Fibroblast of villous mesenchyme (primary cell): ENCODE results near the gene TUBGCP6. TPM values are rescaled to one million over a fixed set of nuclear protein-coding genes. Genes with fewer than 3 reads are reported as not detected.

ENCODE experiments used
- DNase-seq: peaks from one replicate; pipeline ENCODE4 v3.0.0-alpha.2; 2010; ENCODE audit warnings: low read depth
- H3K4me3 ChIP-seq: 2 replicates; pipeline ENCODE4 v1.5.1; 2011; ENCODE audit warnings: low read depth, mild to moderate bottlenecking, low read length
- total RNA-seq: library from RNA; depleted of rRNA; stranded (reverse); fragments of >200 nt; gene quantifications from 2 replicates; pipeline ENCODE4 v1.2.3, GENCODE V29; 2012
- TF ChIP-seq, protein P1 (sequence below): IDR thresholded peaks from 2 replicates; pipeline ENCODE4 v1.5.1; 2012; ENCODE audit warnings: low read depth, mild to moderate bottlenecking, low read length; ENCODE audit not compliant: insufficient read depth

Gene TUBGCP6
- total RNA-seq, 1 donor = 32.4 TPM

DNA sequence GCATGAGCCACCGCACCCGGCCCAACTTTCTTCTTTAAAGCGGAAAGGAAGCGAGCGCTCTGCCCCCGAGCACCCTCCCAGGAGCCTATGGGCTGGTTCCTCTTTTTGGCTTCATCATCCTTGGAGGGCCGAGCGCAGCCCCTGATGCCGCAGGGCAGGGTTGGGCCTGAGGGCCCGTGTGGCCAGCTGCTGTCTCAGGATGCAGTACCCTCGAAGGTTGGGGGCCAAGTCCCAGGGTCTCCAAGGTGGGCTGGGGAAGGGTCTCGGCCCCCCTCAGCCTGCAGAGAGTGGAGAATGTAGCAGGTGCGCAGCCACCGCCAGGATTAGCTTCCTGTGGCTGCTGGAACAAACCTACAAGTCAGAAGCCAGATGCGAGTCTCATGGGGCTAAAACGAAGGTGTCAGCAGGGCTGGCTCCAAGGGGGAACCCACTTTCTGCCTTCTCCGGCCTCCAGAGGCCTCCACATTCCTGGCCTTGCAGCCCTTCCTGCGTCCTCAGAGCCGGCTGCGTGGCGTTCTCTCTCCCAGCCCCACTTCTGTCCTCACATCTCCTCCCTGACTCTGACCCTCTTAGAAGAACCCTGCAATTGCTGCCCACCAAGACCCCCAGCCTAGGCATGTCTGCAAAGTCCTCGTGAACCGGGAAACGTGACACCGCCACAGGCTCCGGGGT, 71.4 kb downstream of the TUBGCP6 start:
- no peak for DNase-seq
- H3K4me3 ChIP-seq = no peak overlapping the region
- TF ChIP-seq, protein P1, sequence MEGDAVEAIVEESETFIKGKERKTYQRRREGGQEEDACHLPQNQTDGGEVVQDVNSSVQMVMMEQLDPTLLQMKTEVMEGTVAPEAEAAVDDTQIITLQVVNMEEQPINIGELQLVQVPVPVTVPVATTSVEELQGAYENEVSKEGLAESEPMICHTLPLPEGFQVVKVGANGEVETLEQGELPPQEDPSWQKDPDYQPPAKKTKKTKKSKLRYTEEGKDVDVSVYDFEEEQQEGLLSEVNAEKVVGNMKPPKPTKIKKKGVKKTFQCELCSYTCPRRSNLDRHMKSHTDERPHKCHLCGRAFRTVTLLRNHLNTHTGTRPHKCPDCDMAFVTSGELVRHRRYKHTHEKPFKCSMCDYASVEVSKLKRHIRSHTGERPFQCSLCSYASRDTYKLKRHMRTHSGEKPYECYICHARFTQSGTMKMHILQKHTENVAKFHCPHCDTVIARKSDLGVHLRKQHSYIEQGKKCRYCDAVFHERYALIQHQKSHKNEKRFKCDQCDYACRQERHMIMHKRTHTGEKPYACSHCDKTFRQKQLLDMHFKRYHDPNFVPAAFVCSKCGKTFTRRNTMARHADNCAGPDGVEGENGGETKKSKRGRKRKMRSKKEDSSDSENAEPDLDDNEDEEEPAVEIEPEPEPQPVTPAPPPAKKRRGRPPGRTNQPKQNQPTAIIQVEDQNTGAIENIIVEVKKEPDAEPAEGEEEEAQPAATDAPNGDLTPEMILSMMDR = no peak

DNA sequence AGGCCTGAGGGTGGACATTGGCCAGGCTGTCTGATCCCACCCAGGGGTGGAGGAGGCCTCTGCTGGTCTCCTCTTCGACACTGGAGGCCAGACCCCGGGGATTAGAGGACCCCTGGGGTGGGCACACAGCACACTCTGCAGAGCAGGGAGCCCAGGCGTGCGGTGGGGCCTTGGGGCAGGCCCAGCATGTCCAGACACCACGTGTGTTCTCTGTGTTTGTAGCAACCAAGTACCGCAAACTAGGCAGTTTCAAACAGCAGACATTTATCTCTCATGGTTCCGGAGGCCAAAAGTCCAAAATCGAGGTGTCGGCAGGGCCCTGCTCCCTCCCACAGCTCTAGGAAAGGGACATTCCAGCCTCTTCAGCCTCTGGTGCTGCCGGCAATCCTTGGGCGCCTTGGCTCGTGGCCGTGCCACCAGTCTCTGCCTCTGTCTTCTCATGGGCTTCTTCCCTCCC, 72.8 kb downstream of the TUBGCP6 start:
- no peak for DNase-seq
- TF ChIP-seq, protein P1 = no peak
- no peak overlapping the region for H3K4me3 ChIP-seq

DNA sequence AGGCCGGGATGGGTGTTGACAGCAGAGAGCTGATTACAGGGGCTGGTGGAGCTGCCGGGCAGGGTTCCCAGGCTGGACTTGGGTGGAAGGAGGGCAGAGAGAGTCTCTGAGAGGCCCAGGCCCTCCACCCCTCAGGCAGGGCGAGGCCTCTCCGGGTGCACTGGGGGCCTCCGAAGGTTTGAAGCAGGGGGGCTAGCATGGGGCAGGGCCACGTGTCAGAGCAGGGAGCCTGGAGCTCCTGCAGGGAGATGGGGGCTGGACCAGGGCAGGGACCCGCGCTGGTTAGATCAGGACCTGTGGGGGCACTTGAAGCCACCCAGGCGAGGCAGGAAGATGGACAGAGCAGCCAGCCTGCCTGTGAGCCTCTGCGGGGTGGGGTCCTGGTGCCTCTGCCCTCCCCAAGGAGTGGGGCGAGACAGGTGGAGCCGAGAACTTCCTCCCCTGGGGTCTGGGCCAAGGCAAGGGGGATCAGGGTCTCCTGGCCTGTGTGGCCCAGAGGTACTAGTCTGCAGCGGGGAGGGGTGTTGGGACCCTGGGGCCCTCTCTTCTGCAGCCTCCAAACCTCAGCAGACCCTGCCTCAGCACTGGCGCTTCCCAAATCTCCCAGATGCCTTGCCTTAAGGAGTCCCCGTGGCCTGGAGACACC, 73.4 kb downstream of the TUBGCP6 start:
- H3K4me3 ChIP-seq = no peak overlapping the region
- no peak for DNase-seq

DNA sequence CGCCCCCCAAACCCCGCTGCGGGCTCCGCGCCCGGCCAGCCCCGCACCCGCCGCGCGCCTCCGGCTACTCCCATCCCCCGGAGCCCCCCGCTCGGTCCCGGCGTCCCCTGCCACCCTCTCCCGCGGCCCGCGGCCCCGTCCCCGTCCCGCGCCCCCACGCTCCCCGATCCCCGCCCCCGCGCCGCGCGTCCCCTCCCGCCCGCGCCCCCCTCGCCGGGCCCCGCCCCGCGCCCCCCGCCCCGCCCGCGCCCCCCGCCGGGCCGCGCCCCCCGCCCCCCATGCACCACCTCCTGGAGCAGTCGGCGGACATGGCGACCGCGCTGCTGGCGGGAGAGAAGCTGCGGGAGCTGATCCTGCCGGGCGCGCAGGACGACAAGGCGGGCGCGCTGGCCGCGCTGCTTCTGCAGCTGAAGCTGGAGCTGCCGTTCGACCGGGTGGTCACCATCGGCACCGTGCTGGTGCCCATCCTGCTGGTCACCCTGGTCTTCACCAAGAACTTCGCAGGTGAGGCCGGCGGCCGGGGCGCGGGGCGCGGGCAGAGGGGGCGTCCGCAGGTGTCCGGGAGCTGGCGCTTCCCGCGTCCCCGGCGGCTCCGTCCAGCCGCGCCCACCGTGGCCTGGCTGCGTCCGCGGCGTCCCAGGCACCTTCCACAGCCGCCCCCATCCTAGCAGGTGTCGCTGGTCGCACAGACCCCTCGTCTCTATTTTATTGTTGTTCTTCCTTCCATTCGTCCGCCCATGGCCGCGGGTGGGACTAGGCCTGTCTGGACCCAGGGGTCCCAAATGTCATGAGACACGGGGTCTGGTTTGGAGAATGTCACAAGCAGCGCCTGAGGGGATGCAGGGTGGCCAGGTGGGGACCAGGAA, 74.1 kb downstream of the TUBGCP6 start, which contains the start of gene PANX2:
PANX2 (plus strand) TSS at position 279 of the 866 bp plus-strand sequence; CDS start at position 279, 0 bp downstream.
- no peak for DNase-seq
- TF ChIP-seq, protein P1 = no peak
- peak within 1 kb of the TSS; percentile 52 for H3K4me3 ChIP-seq

More for the DNA sequence above, 73.4 kb downstream of the TUBGCP6 start:
- TF ChIP-seq, protein P1 = no peak

DNA sequence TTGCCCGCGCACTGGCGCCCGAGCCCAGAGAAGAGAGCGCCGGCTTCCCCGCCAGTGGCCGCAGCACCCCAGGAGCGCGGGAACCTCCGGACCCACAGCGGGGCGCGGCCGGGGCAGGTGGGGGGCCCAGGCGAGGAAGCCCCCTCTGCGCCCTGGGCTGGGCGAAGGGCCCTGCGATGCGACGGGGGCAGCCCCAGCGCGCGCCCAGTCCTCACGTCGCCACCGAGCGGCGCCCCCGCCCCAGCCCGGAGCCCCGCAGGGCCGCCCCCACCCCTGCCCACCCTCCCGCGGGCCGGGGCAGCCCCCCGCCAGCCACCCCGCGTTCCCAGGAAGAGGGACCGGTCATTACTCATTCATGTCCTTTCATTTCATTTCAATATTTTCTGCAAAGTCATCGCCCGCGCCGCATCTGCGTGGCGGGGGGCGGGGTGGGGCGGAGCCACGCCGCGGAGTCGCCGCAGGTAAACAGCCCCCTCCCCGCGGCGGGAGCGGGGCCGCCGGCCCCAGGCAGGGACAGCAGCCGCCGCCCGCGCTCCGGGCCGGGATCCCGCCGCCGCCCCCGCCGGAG, 75.0 kb downstream of the TUBGCP6 start:
- peak; percentile 28 for DNase-seq

More for the DNA sequence above, 75.0 kb downstream of the TUBGCP6 start:
- TF ChIP-seq, protein P1 = no peak
- peak overlapping the region; percentile 45 for H3K4me3 ChIP-seq
